ENCODE results near the gene VAMP7. TPM values are rescaled to one million over a fixed set of nuclear protein-coding genes. Genes with fewer than 3 reads are reported as not detected.
"Not testable (repeated sequence)": the region's sequence is repeated elsewhere in the genome, so short reads cannot be mapped to it uniquely, and the experiment has no call there.

The VAMP7 gene
- total RNA-seq, 1 experiment from 2014 or later, result 19.9 TPM

GRCh38 chrX:155900765-155901164, 19.6 kb downstream of the VAMP7 start:
- no CpG with 5 or more reads among the region's 2 CpGs for WGBS (ENCODE audit: extremely low coverage, insufficient read length, low lambda C conversion rate)
- no peak overlapping the region for H2BK5ac ChIP-seq (ENCODE audit: insufficient read length, low read length)
- H3K23ac ChIP-seq (ENCODE audit: insufficient read length, low read depth, low read length), result no peak overlapping the region
- H3K4me1 Mint-ChIP-seq, result no peaks in the 10 kb centered on the region
- H3K23me2 ChIP-seq (ENCODE audit: insufficient read length, low read depth, low read length, poor library complexity, severe bottlenecking), result no peaks in the 10 kb centered on the region
- no peak overlapping the region for H3K27ac Mint-ChIP-seq
- no peak overlapping the region for H3K9ac ChIP-seq (ENCODE audit: extremely low read depth, insufficient read length, low read length)
- peaks cover 36 to 57% (median 49%) of the 10 kb centered on the region in 3 experiments for H3K36me3 Mint-ChIP-seq (ENCODE audit: insufficient read depth in 1 of 3, low read depth in 3 of 3)
- no peak overlapping the region for H3K56ac ChIP-seq (ENCODE audit: insufficient read length, low read depth, low read length)
- peaks cover 9% of the 10 kb centered on the region for H3K9me3 ChIP-seq (ENCODE audit: control insufficient read depth, low read depth, low read length)
- H4K20me1 ChIP-seq (ENCODE audit: control insufficient read depth, insufficient read depth, insufficient read length), result no peaks in the 10 kb centered on the region
- no peak overlapping the region for H2BK15ac ChIP-seq (ENCODE audit: low read depth, low read length)
- H3K9me3 Mint-ChIP-seq, result peaks cover 46 to 55% of the 10 kb centered on the region in 2 experiments
- no peak overlapping the region for H3K4me2 ChIP-seq (ENCODE audit: insufficient read depth, insufficient read length, low read length)
- no peaks in the 10 kb centered on the region for H3K27me3 ChIP-seq (ENCODE audit: insufficient read depth, low read length)
- no peak overlapping the region for H2AK5ac ChIP-seq (ENCODE audit: insufficient read length, low read length)
- no peak for DNase-seq
- H3K27ac ChIP-seq (ENCODE audit: insufficient read length, low read depth, low read length), result no peak overlapping the region
- no peak for TF ChIP-seq CTCF (conservative IDR thresholded peaks at IDR 0.05)
- H3K4me1 ChIP-seq (ENCODE audit: insufficient read depth, low read length), result no peaks in the 10 kb centered on the region
- no peak overlapping the region for H4K91ac ChIP-seq (ENCODE audit: insufficient read length, low read depth, low read length)
- H4K8ac ChIP-seq (replicated peaks; ENCODE audit: insufficient read length, low read depth, low read length), result no peak overlapping the region
- H2BK120ac ChIP-seq (ENCODE audit: low read depth, low read length, poor library complexity, severe bottlenecking), result no peak overlapping the region
- H3K79me1 ChIP-seq (ENCODE audit: insufficient read depth, low read depth, low read length, poor library complexity, severe bottlenecking), result no peaks in the 10 kb centered on the region
- no peaks in the 10 kb centered on the region for H3K79me2 ChIP-seq (ENCODE audit: insufficient read depth, low read length)
- no peaks in the 10 kb centered on the region for H3K27me3 Mint-ChIP-seq (ENCODE audit: low read depth)
- no peak overlapping the region for H2AFZ ChIP-seq (ENCODE audit: low read length)
- no peak overlapping the region for H4K5ac ChIP-seq (ENCODE audit: insufficient read length, low read depth, low read length)
- no peak overlapping the region for H3K18ac ChIP-seq (ENCODE audit: insufficient read length, low read depth, low read length)
- H3K4me3 Mint-ChIP-seq, result no peak overlapping the region
- no peak overlapping the region for H3T11ph ChIP-seq (ENCODE audit: low read length)
- H2BK20ac ChIP-seq (ENCODE audit: low read depth, low read length, poor library complexity, severe bottlenecking), result no peak overlapping the region
- H2BK12ac ChIP-seq (ENCODE audit: insufficient read length, low read depth, low read length), result no peak overlapping the region
- no peak overlapping the region for H3K4ac ChIP-seq (ENCODE audit: low read depth, low read length)
- H3K14ac ChIP-seq (ENCODE audit: insufficient read depth, low read length), result no peak overlapping the region

- H3K4me3 Mint-ChIP-seq; H3K4me2 ChIP-seq (ENCODE audit: insufficient read depth, insufficient read length, low read length); H2BK120ac ChIP-seq (ENCODE audit: low read depth, low read length, poor library complexity, severe bottlenecking); H3K23ac ChIP-seq (ENCODE audit: insufficient read length, low read depth, low read length); H3K27me3 Mint-ChIP-seq (ENCODE audit: low read depth); H4K91ac ChIP-seq (ENCODE audit: insufficient read length, low read depth, low read length); H3K79me2 ChIP-seq (ENCODE audit: insufficient read depth, low read length); H3K56ac ChIP-seq (ENCODE audit: insufficient read length, low read depth, low read length); H3K4ac ChIP-seq (ENCODE audit: low read depth, low read length); H3K4me1 Mint-ChIP-seq; H3K9me3 ChIP-seq (ENCODE audit: control insufficient read depth, low read depth, low read length); H2BK5ac ChIP-seq (ENCODE audit: insufficient read length, low read length); H4K20me1 ChIP-seq (ENCODE audit: control insufficient read depth, insufficient read depth, insufficient read length); H2BK12ac ChIP-seq (ENCODE audit: insufficient read length, low read depth, low read length); H3T11ph ChIP-seq (ENCODE audit: low read length); H2AK5ac ChIP-seq (ENCODE audit: insufficient read length, low read length); H2AFZ ChIP-seq (ENCODE audit: low read length); H3K4me1 ChIP-seq (ENCODE audit: insufficient read depth, low read length); H2BK15ac ChIP-seq (ENCODE audit: low read depth, low read length); H2BK20ac ChIP-seq (ENCODE audit: low read depth, low read length, poor library complexity, severe bottlenecking); H3K27ac Mint-ChIP-seq; H3K14ac ChIP-seq (ENCODE audit: insufficient read depth, low read length); H3K27me3 ChIP-seq (ENCODE audit: insufficient read depth, low read length); H3K23me2 ChIP-seq (ENCODE audit: insufficient read length, low read depth, low read length, poor library complexity, severe bottlenecking); H4K5ac ChIP-seq (ENCODE audit: insufficient read length, low read depth, low read length); H3K9ac ChIP-seq (ENCODE audit: extremely low read depth, insufficient read length, low read length); H3K18ac ChIP-seq (ENCODE audit: insufficient read length, low read depth, low read length); DNase-seq; H3K27ac ChIP-seq (ENCODE audit: insufficient read length, low read depth, low read length); H4K8ac ChIP-seq (replicated peaks; ENCODE audit: insufficient read length, low read depth, low read length); H3K79me1 ChIP-seq (ENCODE audit: insufficient read depth, low read depth, low read length, poor library complexity, severe bottlenecking): not testable (repeated sequence)
- peaks cover 53 to 74% (median 68%) of the 10 kb centered on the region in 3 experiments for H3K36me3 Mint-ChIP-seq (ENCODE audit: insufficient read depth in 1 of 3, low read depth in 3 of 3)
- WGBS (ENCODE audit: extremely low coverage, insufficient read length, low lambda C conversion rate), result no CpG with 5 or more reads among the region's 26 CpGs
- peaks cover 78 to 83% of the 10 kb centered on the region in 2 experiments for H3K9me3 Mint-ChIP-seq
These were observed 26.5 kb downstream of the VAMP7 start for GRCh38 chrX:155907661-155908060.

Data from H9 (cell line).